Gastrocnemius medialis (tissue), 4 donors: ENCODE data around the gene PTPRN2.

Source experiments
- POLR2A ChIP-seq, 2 donors: fragments of 450-650 bp; IDR thresholded peaks; one replicate each; pipeline ENCODE4 v1.6.1; 2017; ENCODE audit warnings: antibody characterized with exemption in 2 of 2, mild to moderate bottlenecking in 2 of 2, moderate library complexity in 2 of 2
- TF ChIP-seq, protein P1 (sequence below), 5 experiments: fragments of 450-650 bp in 3 of 5; fragments of 200-600 bp in 2 of 5; sonication (generic) in 2 of 5; IDR thresholded peaks in 4 of 5; conservative IDR thresholded peaks in 1 of 5; 1 replicate in 4 of 5; 2 replicates in 1 of 5; pipeline ENCODE4 v1.5.1; 2016 to 2019; ENCODE audit warnings: antibody characterized with exemption in 5 of 5, mild to moderate bottlenecking in 3 of 5, moderate library complexity in 3 of 5

DNA sequence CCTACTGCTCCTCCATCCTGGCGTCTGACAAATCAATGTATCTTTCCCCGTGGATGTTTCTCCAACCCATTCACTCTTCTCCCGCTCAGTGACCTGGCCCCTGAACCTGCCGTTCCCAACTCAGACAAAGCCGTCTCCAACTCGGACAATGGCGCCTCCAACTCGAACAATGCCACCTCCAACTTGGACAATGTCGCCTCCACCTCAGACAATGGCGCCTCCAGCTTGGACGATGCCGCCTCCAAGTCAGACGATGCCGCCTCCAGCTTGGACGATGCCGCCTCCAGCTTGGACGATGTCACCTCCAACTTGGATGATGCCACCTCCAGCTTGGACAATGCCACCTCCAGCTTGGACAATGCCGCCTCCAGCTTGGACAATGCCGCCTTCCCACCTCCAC lies 642.2 kb downstream of the PTPRN2 start:
- TF ChIP-seq, protein P1, sequence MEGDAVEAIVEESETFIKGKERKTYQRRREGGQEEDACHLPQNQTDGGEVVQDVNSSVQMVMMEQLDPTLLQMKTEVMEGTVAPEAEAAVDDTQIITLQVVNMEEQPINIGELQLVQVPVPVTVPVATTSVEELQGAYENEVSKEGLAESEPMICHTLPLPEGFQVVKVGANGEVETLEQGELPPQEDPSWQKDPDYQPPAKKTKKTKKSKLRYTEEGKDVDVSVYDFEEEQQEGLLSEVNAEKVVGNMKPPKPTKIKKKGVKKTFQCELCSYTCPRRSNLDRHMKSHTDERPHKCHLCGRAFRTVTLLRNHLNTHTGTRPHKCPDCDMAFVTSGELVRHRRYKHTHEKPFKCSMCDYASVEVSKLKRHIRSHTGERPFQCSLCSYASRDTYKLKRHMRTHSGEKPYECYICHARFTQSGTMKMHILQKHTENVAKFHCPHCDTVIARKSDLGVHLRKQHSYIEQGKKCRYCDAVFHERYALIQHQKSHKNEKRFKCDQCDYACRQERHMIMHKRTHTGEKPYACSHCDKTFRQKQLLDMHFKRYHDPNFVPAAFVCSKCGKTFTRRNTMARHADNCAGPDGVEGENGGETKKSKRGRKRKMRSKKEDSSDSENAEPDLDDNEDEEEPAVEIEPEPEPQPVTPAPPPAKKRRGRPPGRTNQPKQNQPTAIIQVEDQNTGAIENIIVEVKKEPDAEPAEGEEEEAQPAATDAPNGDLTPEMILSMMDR (IDR thresholded peaks at IDR 0.05 in 4 of 5, conservative IDR thresholded peaks at IDR 0.05 in 1 of 5), result no peak
- TF ChIP-seq POLR2A (IDR thresholded peaks at IDR 0.05), result no peak
